BLaER1 (cell line): Measurements from ENCODE around the gene TTLL10.
A peak's percentile ranks its signal among the peaks of the same experiment; 100 is the strongest.

Experiments
- H3K27ac ChIP-seq: shearing (Covaris generic); formaldehyde crosslinking; 2 replicates; pipeline ENCODE4 v1.8.1; 2022
- H3K27me3 ChIP-seq: shearing (Covaris generic); formaldehyde crosslinking; 2 replicates; pipeline ENCODE4 v1.8.1; 2022
- H3K36me3 ChIP-seq: shearing (Covaris generic); formaldehyde crosslinking; 2 replicates; pipeline ENCODE4 v1.8.1; 2022
- H3K4me1 ChIP-seq: shearing (Covaris generic); formaldehyde crosslinking; 2 replicates; pipeline ENCODE4 v1.8.1; 2022
- H3K4me2 ChIP-seq: shearing (Covaris generic); formaldehyde crosslinking; 2 replicates; pipeline ENCODE4 v1.8.1; 2022
- H3K4me3 ChIP-seq: shearing (Covaris generic); formaldehyde crosslinking; 2 replicates; pipeline ENCODE4 v1.8.1; 2022
- H3K9ac ChIP-seq: shearing (Covaris generic); formaldehyde crosslinking; 2 replicates; pipeline ENCODE4 v1.8.1; 2022
- H3K9me3 ChIP-seq: shearing (Covaris generic); formaldehyde crosslinking; 2 replicates; pipeline ENCODE4 v1.8.1; 2022
- H4K20me1 ChIP-seq: shearing (Covaris generic); formaldehyde crosslinking; 2 replicates; pipeline ENCODE4 v1.8.1; 2022
- Cebpa-rat ChIP-seq: shearing (Covaris generic); IDR thresholded peaks from 2 replicates; pipeline ENCODE4 v1.8.1; 2022

The TTLL10 gene, protein sequence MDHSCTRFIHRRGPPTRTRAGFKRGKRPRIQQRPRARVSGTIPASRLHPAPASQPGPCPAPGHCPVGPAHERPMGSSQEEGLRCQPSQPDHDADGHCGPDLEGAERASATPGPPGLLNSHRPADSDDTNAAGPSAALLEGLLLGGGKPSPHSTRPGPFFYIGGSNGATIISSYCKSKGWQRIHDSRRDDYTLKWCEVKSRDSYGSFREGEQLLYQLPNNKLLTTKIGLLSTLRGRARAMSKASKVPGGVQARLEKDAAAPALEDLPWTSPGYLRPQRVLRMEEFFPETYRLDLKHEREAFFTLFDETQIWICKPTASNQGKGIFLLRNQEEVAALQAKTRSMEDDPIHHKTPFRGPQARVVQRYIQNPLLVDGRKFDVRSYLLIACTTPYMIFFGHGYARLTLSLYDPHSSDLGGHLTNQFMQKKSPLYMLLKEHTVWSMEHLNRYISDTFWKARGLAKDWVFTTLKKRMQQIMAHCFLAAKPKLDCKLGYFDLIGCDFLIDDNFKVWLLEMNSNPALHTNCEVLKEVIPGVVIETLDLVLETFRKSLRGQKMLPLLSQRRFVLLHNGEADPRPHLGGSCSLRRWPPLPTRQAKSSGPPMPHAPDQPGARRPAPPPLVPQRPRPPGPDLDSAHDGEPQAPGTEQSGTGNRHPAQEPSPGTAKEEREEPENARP

DNA sequence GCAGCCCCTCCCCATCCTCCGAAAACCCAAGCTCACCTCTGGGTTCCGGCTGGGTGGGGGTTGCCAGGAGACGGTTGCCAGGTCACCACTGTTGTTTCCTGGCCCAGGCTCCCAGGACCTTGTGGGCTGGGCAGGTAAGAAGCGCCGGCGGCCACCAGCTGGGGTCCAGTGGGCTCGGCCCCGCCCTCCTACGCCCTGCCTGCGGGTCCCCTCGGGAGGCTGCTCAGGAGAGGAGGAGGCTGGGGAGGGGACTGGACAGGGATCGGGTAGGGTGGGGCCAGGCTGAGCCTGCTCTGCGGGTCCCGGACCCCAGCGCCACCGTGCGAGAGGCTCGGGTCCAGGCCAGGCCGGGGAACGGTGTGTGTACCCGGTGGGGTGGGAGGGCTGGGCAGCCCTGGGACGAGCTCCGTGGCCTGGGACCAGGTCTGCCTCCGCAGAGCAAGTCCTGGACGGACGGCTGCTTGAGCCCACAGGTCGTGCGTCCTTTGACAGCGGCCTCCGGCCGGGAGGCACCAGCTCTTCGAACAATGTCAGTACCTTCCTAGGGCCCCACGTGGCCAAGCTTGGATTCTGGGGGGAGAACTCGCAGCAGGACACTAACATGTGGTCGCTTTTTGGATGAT is at the start of gene TTLL10:
Gene TTLL10 (plus strand): TSS at position 88 of the 623 bp plus-strand sequence. CDS start 5,336 bp downstream, outside the sequence.
- H3K9me3 ChIP-seq = no peaks in the 10 kb centered on the region
- H3K36me3 ChIP-seq = no peaks in the 10 kb centered on the region
- no peak within 1 kb of the TSS; the same call in 1 of the 2 replicates for H3K9ac ChIP-seq
- H3K4me3 ChIP-seq = no peak within 1 kb of the TSS
- H4K20me1 ChIP-seq = peaks cover 16% of the 10 kb centered on the region
- H3K4me1 ChIP-seq = peaks cover 100% of the 10 kb centered on the region
- peaks cover 16% of the 10 kb centered on the region for H3K27me3 ChIP-seq
- TF ChIP-seq Cebpa-rat = no peak
- peak within 1 kb of the TSS; percentile 97 for H3K4me2 ChIP-seq
- peak within 1 kb of the TSS; percentile 35 for H3K27ac ChIP-seq

DNA sequence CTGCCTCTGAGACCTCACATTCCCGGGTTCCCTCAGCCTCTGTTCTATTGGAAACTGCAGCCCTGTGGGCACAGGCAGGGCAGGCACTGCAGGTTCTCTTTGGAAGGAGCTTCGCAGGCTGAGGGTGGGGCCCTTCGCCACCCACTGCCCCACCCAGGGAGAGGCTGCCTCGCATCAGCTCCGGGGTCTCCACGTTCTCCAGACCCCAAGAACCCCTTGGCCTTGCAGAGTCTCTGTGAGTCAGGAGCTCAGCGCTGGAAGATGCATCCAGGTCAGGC is 49.2 kb upstream of the TTLL10 start:
- Histone ChIP-seq H3K27me3 (peaks cover 11% of the 10 kb centered on the region), H3K4me2 (no peak overlapping the region), H3K36me3 (no peaks in the 10 kb centered on the region), H3K4me1 (peaks cover 42% of the 10 kb centered on the region), H3K27ac (no peak overlapping the region), H3K9ac (no peak overlapping the region), H4K20me1 (no peaks in the 10 kb centered on the region), H3K4me3 (no peak overlapping the region), H3K9me3 (no peaks in the 10 kb centered on the region)
- TF ChIP-seq Cebpa-rat = no peak

- Histone ChIP-seq H3K4me1 (peaks cover 36% of the 10 kb centered on the region), H3K36me3 (no peaks in the 10 kb centered on the region), H3K4me2 (no peak overlapping the region), H3K9me3 (no peaks in the 10 kb centered on the region), H3K4me3 (no peak overlapping the region), H3K27ac (no peak overlapping the region), H3K9ac (no peak overlapping the region), H4K20me1 (no peaks in the 10 kb centered on the region), H3K27me3 (peaks cover 5% of the 10 kb centered on the region; the same call in 1 of the 2 replicates)
- no peak for TF ChIP-seq Cebpa-rat
Measured at GRCh38 chr1:1124786-1125642, 48.7 kb upstream of the TTLL10 start.

GRCh38 chr1:1125945-1126344 is 47.7 kb upstream of the TTLL10 start:
- Histone ChIP-seq H3K4me3 (no peak overlapping the region), H3K27ac (no peak overlapping the region), H3K9me3 (no peaks in the 10 kb centered on the region), H3K4me2 (no peak overlapping the region), H3K36me3 (no peaks in the 10 kb centered on the region), H3K4me1 (peaks cover 33% of the 10 kb centered on the region), H4K20me1 (no peaks in the 10 kb centered on the region), H3K9ac (no peak overlapping the region), H3K27me3 (0 out of 2 replicates have a peak, but pooled peaks cover 3% of the 10 kb centered on the region)
- no peak for TF ChIP-seq Cebpa-rat

DNA sequence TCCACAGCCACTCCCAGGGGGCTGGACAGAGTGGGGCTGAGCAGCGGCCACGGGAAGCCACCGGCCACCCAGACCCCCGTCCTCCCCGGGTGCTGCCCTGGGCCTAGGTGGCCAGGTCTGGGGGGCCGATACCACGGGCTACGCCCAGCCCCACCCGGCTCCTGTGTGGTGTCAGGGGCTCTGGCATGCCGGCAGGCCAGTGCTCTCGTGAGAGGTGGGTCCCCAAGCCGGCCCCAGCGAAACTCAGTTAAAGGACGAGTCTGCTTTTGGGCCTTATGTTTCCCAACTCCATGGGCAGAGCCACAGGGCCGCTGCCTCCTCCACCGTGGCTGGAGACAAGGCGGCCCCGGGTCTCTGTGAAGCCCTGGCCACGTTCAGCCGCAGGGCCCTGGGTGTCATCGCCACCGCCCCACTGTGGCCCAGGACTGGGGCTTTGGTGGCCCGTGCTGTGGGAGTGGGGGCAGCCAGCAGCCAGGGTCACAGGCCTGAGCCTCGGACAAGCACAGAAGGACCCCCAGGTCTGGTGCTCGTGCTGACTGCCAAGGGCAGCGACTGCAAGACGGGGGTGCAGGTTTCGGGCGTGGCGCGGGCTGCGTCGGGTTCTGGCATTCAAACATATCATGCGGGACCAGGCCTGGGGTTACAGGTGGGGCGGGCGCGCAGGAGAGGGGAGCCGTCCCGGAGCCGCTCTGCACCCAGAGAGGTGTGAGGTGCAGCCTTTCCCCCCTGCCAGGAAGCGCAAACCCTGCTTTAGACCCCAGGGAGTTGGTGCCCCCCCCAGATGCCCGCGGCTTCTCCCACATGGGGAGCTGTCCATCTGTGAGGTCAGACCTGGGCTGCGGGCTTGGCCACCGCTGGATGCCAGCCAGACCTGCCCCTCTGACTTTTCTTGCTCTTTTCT is 45.9 kb upstream of the TTLL10 start:
- Histone ChIP-seq H3K4me1 (peaks cover 26% of the 10 kb centered on the region), H4K20me1 (no peaks in the 10 kb centered on the region), H3K4me2 (no peak overlapping the region), H3K9ac (no peak overlapping the region), H3K4me3 (no peak overlapping the region), H3K27me3 (no peaks in the 10 kb centered on the region), H3K9me3 (no peaks in the 10 kb centered on the region), H3K27ac (0 out of 2 replicates have a peak overlapping the region, but pooled peaks have one; percentile 9), H3K36me3 (no peaks in the 10 kb centered on the region)
- TF ChIP-seq Cebpa-rat = no peak

DNA sequence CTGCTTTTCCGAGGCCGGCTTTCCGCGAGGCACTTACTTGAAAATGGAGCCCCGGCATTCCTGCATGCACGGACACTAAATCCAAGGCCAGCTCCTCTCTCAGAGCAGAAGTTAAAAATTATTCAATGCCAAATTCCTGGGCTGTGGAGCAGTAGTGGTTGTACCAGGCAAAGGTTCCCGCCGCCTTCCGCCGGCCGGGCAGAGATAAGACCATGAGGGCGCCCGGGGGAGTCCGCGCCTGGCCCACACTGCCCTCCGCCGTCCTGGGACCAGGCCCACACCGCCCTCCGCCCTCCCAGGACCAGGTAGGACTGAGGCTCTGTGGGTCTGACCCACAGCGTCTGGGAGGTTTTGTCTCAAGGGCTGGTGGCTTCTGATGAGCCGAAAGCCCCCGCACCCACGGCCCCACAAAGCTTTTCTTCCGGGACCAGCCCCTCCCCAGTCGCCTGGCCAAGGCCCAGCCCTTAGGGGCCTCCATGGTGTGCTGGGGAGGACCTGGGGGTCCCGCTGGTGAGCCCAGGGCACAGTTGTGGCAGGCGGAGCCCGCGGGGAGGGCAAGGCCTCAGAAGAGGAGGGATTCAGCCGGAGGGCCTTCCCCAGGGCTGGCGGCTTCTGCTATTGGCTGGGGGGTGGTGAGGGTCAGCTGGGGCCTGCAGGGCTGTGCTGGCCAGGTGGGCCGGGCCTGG is 45.1 kb upstream of the TTLL10 start:
- TF ChIP-seq Cebpa-rat = no peak
- Histone ChIP-seq H3K27ac (no peak overlapping the region), H3K36me3 (no peaks in the 10 kb centered on the region), H4K20me1 (no peaks in the 10 kb centered on the region), H3K4me1 (peaks cover 26% of the 10 kb centered on the region), H3K9me3 (no peaks in the 10 kb centered on the region), H3K9ac (no peak overlapping the region), H3K4me3 (no peak overlapping the region), H3K27me3 (no peaks in the 10 kb centered on the region), H3K4me2 (no peak overlapping the region)

DNA sequence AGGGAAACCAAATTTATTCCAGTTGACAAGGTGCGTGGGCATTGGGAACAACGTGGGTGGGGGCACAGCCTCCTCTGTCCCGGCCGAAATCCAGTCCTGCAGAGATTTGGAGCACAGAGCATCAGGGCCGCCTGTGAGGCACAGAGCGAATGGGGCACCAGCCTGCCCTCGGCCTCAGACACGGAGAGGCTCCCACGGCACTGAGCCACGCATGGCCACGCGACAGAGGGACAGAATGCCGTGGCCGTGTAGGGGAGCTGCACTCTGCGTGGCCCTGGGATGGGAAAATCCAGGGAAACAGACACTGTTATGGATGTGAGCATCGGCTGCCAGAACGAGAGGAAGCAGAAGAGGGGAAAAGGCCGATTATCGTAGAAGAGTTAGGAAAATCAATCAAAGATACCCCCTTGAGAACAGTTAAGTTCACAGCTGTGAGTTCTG is 44.3 kb upstream of the TTLL10 start:
- no peak overlapping the region for H3K4me2 ChIP-seq
- H4K20me1 ChIP-seq = no peaks in the 10 kb centered on the region
- no peaks in the 10 kb centered on the region for H3K27me3 ChIP-seq
- H3K9me3 ChIP-seq = no peaks in the 10 kb centered on the region
- no peaks in the 10 kb centered on the region for H3K36me3 ChIP-seq
- peaks cover 34% of the 10 kb centered on the region for H3K4me1 ChIP-seq
- no peak overlapping the region for H3K4me3 ChIP-seq
- H3K27ac ChIP-seq = no peak overlapping the region
- no peak for TF ChIP-seq Cebpa-rat
- no peak overlapping the region for H3K9ac ChIP-seq

DNA sequence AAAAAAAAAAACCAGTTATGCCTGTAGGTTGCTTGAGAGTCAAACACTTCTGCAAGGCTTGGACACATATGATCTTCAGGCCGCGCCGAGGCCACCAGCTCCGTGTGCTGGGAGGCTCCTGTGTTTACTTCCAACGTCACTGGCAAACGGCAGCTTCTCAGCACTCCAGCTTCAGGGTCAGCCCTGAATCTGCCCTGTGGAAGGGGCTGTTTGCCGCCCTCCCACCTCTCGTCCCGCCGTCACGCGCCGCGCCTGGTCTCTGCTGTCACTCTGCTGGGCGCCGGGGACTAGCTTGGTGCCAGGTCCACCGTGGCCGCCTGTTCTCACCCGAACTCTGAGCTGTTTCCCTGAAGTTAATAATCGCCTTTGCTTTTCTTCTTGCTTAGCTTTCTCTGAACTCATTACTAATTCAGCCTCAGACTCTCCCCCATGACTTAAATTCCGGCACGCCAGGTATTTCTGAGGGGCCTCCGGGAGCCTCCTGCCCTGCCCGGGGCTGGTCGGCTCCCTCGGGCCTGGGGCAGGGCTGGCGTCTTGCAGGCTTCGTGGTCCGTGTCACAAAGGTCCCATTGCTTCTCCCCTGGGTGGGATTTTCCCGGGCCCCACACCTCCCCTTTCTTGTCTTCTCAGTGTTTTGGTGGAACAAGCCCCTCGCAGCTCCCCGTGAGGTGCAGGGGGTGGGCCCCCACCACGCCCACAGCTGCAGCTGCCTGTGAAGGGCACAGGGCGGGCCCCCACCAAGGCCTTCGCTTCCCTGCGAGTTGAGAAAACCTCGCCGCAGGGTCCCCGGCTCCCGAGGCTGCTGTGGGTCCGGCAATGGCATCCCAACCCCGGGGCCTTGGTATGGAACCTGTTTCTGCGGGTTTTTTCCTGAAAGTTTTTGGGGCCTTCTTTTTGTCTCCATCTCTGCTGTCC is 43.2 kb upstream of the TTLL10 start:
- Histone ChIP-seq H3K4me1 (peaks cover 44% of the 10 kb centered on the region), H4K20me1 (no peaks in the 10 kb centered on the region), H3K4me3 (no peak overlapping the region), H3K36me3 (no peaks in the 10 kb centered on the region), H3K27me3 (no peaks in the 10 kb centered on the region), H3K9me3 (no peaks in the 10 kb centered on the region), H3K27ac (no peak overlapping the region), H3K4me2 (no peak overlapping the region), H3K9ac (no peak overlapping the region)
- no peak for TF ChIP-seq Cebpa-rat
